Measurements from ENCODE around the gene FOXN1. TPM values are rescaled to one million over a fixed set of nuclear protein-coding genes. Genes with fewer than 3 reads are reported as not detected.

The FOXN1 gene
- total RNA-seq, 1 experiment from 2014 or later, result not detected

GRCh38 chr17:28480799-28481571, 25.2 kb upstream of the FOXN1 start:
- ChIA-PET POLR2A (ENCODE audit: unreplicated experiment) (no interaction called here), CTCF (no interaction called here)
- ATAC-seq, result no peak

GRCh38 chr17:28482551-28483199, 23.5 kb upstream of the FOXN1 start:
- DNase-seq, result no peak
- no peaks in the 10 kb centered on the region for H3K9me3 ChIP-seq (ENCODE audit: low read length)
- no peaks in the 10 kb centered on the region for H3K36me3 ChIP-seq (ENCODE audit: low read depth, low read length)
- ChIA-PET POLR2A (ENCODE audit: unreplicated experiment) (no interaction called here), CTCF (no interaction called here)
- H3K9ac ChIP-seq (ENCODE audit: low read length), result no peak overlapping the region
- no peak overlapping the region for H3K27ac ChIP-seq (ENCODE audit: low read length)
- H4K20me1 ChIP-seq (ENCODE audit: low read length), result no peaks in the 10 kb centered on the region
- no peak for ATAC-seq
- TF ChIP-seq EZH2 (IDR thresholded peaks at IDR 0.05; ENCODE audit: low read length, unreplicated experiment) (no peak), CTCF (conservative IDR thresholded peaks at IDR 0.05; ENCODE audit: low read depth, low read length) (no peak), EZH2phosphoT487 (IDR thresholded peaks at IDR 0.05; ENCODE audit: borderline replicate concordance, low read length) (no peak)
- no peaks in the 10 kb centered on the region for H3K9me2 ChIP-seq (replicated peaks; ENCODE audit: low read length)
- BruUV-seq (replicated peaks), result no TSS peak
- H3K4me1 ChIP-seq (ENCODE audit: insufficient read depth, low read length), result no peaks in the 10 kb centered on the region
- H3K79me2 ChIP-seq (ENCODE audit: low read length), result no peaks in the 10 kb centered on the region
- no peaks in the 10 kb centered on the region for H3F3A ChIP-seq (ENCODE audit: low read length, unreplicated experiment)
- intact Hi-C loops (cut with micrococcal nuclease), result no loop called here
- H3K4me2 ChIP-seq (ENCODE audit: low read length), result no peak overlapping the region
- no peak overlapping the region for H3K4me3 ChIP-seq (ENCODE audit: low read length)
- H3K27me3 ChIP-seq (ENCODE audit: low read length), result no peaks in the 10 kb centered on the region
- H2AFZ ChIP-seq (ENCODE audit: low read length), result no peak overlapping the region

More at GRCh38 chr17:28480799-28481571, 25.2 kb upstream of the FOXN1 start:
- no TSS peak for BruUV-seq (replicated peaks)
- H3K9me2 ChIP-seq (replicated peaks; ENCODE audit: low read length), result no peaks in the 10 kb centered on the region
- H3K4me3 ChIP-seq (ENCODE audit: low read length), result no peak overlapping the region
- H3K4me2 ChIP-seq (ENCODE audit: low read length), result no peak overlapping the region
- H3K9me3 ChIP-seq (ENCODE audit: low read length), result no peaks in the 10 kb centered on the region
- no peak overlapping the region for H3K27ac ChIP-seq (ENCODE audit: low read length)
- no peaks in the 10 kb centered on the region for H4K20me1 ChIP-seq (ENCODE audit: low read length)
- H3K9ac ChIP-seq (ENCODE audit: low read length), result no peak overlapping the region
- no peaks in the 10 kb centered on the region for H3K36me3 ChIP-seq (ENCODE audit: low read depth, low read length)
- TF ChIP-seq CTCF (conservative IDR thresholded peaks at IDR 0.05; ENCODE audit: low read depth, low read length) (no peak), EZH2 (IDR thresholded peaks at IDR 0.05; ENCODE audit: low read length, unreplicated experiment) (no peak), EZH2phosphoT487 (IDR thresholded peaks at IDR 0.05; ENCODE audit: borderline replicate concordance, low read length) (no peak)
- intact Hi-C loops (cut with micrococcal nuclease), result no loop called here
- H3K79me2 ChIP-seq (ENCODE audit: low read length), result no peaks in the 10 kb centered on the region
- no peak overlapping the region for H2AFZ ChIP-seq (ENCODE audit: low read length)
- no peaks in the 10 kb centered on the region for H3K4me1 ChIP-seq (ENCODE audit: insufficient read depth, low read length)
- no peaks in the 10 kb centered on the region for H3K27me3 ChIP-seq (ENCODE audit: low read length)
- H3F3A ChIP-seq (ENCODE audit: low read length, unreplicated experiment), result no peaks in the 10 kb centered on the region
- no peak for DNase-seq

- Histone ChIP-seq H4K20me1 (ENCODE audit: low read length) (no peaks in the 10 kb centered on the region), H3K4me1 (ENCODE audit: insufficient read depth, low read length) (no peaks in the 10 kb centered on the region), H3K27ac (ENCODE audit: low read length) (no peak overlapping the region), H2AFZ (ENCODE audit: low read length) (no peak overlapping the region), H3K4me3 (ENCODE audit: low read length) (no peak overlapping the region), H3K9me3 (ENCODE audit: low read length) (no peaks in the 10 kb centered on the region), H3K79me2 (ENCODE audit: low read length) (no peaks in the 10 kb centered on the region), H3K36me3 (ENCODE audit: low read depth, low read length) (no peaks in the 10 kb centered on the region), H3K9me2 (replicated peaks; ENCODE audit: low read length) (no peaks in the 10 kb centered on the region), H3F3A (ENCODE audit: low read length, unreplicated experiment) (no peaks in the 10 kb centered on the region), H3K27me3 (ENCODE audit: low read length) (no peaks in the 10 kb centered on the region), H3K9ac (ENCODE audit: low read length) (no peak overlapping the region), H3K4me2 (ENCODE audit: low read length) (no peak overlapping the region)
- ChIA-PET POLR2A (ENCODE audit: unreplicated experiment) (no interaction called here), CTCF (no interaction called here)
- DNase-seq, result no peak
- ATAC-seq, result no peak
- intact Hi-C loops (cut with micrococcal nuclease), result no loop called here
- BruUV-seq (replicated peaks), result no TSS peak
- TF ChIP-seq EZH2 (IDR thresholded peaks at IDR 0.05; ENCODE audit: low read length, unreplicated experiment), result no peak
- no peak for TF ChIP-seq CTCF (conservative IDR thresholded peaks at IDR 0.05; ENCODE audit: low read depth, low read length)
- TF ChIP-seq EZH2phosphoT487 (IDR thresholded peaks at IDR 0.05; ENCODE audit: borderline replicate concordance, low read length), result no peak
Observed at GRCh38 chr17:28484296-28484695, 21.9 kb upstream of the FOXN1 start.

Measured in PC-3 (cell line).